NB4 (cell line): ENCODE results near the gene P2RY4.

Experiments used
- CTCF ChIP-seq: IDR thresholded peaks from one replicate; pipeline ENCODE4 v1.5.1; 2012; ENCODE audit warnings: low read depth, low read length
- POLR2A ChIP-seq: IDR thresholded peaks from 2 replicates; pipeline ENCODE4 v1.6.1; 2011; ENCODE audit warnings: mild to moderate bottlenecking; ENCODE audit not compliant: insufficient read length; ENCODE audit errors: extremely low read depth

GRCh38 chrX:70268034-70268433 is 8.0 kb upstream of the P2RY4 start, which contains the start of gene ARR3:
- no peak for TF ChIP-seq POLR2A
- no peak for TF ChIP-seq CTCF
